Measurements from ENCODE around the gene PMPCA. TPM values are rescaled to one million over a fixed set of nuclear protein-coding genes. Genes with fewer than 3 reads are reported as not detected.

The PMPCA gene
- total and polyA plus RNA-seq, 3 donors from 2014 or later = 66.7 to 78.4 (median 69.8) TPM

GRCh38 chr9:136459425-136459824, 49.0 kb downstream of the PMPCA start:
- no peak for TF ChIP-seq POLR2A (IDR thresholded peaks at IDR 0.05)
- TF ChIP-seq, protein P1, sequence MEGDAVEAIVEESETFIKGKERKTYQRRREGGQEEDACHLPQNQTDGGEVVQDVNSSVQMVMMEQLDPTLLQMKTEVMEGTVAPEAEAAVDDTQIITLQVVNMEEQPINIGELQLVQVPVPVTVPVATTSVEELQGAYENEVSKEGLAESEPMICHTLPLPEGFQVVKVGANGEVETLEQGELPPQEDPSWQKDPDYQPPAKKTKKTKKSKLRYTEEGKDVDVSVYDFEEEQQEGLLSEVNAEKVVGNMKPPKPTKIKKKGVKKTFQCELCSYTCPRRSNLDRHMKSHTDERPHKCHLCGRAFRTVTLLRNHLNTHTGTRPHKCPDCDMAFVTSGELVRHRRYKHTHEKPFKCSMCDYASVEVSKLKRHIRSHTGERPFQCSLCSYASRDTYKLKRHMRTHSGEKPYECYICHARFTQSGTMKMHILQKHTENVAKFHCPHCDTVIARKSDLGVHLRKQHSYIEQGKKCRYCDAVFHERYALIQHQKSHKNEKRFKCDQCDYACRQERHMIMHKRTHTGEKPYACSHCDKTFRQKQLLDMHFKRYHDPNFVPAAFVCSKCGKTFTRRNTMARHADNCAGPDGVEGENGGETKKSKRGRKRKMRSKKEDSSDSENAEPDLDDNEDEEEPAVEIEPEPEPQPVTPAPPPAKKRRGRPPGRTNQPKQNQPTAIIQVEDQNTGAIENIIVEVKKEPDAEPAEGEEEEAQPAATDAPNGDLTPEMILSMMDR (IDR thresholded peaks at IDR 0.05) = no peak
- Histone ChIP-seq H3K9me3 (no peaks in the 10 kb centered on the region), H3K4me3 (no peak overlapping the region), H3K27ac (no peak overlapping the region), H3K36me3 (ENCODE audit: low read depth, missing control alignments) (peaks cover 7% of the 10 kb centered on the region), H3K27me3 (no peaks in the 10 kb centered on the region), H3K4me1 (no peaks in the 10 kb centered on the region)
- DNase-seq = no peak
- intact Hi-C loops (cut with DNase I; ENCODE audit: low total_unique reads) = no loop called here
- 92 to 96% methylated on average over 28 of the region's 28 CpGs for WGBS, 2 donors

GRCh38 chr9:136460772-136461325, 50.4 kb downstream of the PMPCA start:
- no peaks in the 10 kb centered on the region for H3K4me1 ChIP-seq
- DNase-seq = no peak
- no peaks in the 10 kb centered on the region for H3K9me3 ChIP-seq
- TF ChIP-seq POLR2A (IDR thresholded peaks at IDR 0.05) = no peak
- TF ChIP-seq, protein P1 (IDR thresholded peaks at IDR 0.05) = no peak
- intact Hi-C loops (cut with DNase I; ENCODE audit: low total_unique reads) = no loop called here
- H3K4me3 ChIP-seq = no peak overlapping the region
- no peak overlapping the region for H3K27ac ChIP-seq
- 95 to 96% methylated on average over 23 of the region's 23 CpGs for WGBS, 2 donors
- no peaks in the 10 kb centered on the region for H3K27me3 ChIP-seq
- peaks cover 7% of the 10 kb centered on the region for H3K36me3 ChIP-seq (ENCODE audit: low read depth, missing control alignments)

DNA sequence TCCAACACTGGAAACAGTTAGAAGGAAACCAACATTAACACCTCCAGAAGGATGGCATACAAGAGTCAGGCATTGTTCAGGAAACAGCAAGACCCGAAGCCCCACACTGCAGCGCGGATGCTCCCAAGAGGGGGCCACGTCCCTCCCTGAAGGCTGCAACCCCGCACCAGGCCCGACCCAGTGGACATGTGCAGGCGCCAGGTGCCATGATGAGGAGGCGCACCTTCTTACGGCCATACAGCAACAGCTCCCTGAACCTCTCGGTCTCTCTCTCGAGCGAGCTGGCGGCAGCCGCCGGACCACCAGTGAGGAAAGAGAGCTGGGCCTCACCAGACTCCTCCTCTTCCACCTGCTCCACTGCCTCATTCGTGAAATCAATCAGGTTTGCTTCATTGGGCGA, 52.2 kb downstream of the PMPCA start:
- WGBS, 2 donors = 67 to 92% methylated on average over 1 to 17 of the region's 17 CpGs
- H3K4me1 ChIP-seq = no peaks in the 10 kb centered on the region
- H3K9me3 ChIP-seq = no peaks in the 10 kb centered on the region
- intact Hi-C loops (cut with DNase I; ENCODE audit: low total_unique reads) = no loop called here
- no peak overlapping the region for H3K27ac ChIP-seq
- H3K27me3 ChIP-seq = no peaks in the 10 kb centered on the region
- DNase-seq = no peak
- no peak overlapping the region for H3K4me3 ChIP-seq
- peaks cover 7% of the 10 kb centered on the region for H3K36me3 ChIP-seq (ENCODE audit: low read depth, missing control alignments)
- TF ChIP-seq POLR2A (IDR thresholded peaks at IDR 0.05) = no peak
- TF ChIP-seq, protein P1 (IDR thresholded peaks at IDR 0.05) = no peak

DNA sequence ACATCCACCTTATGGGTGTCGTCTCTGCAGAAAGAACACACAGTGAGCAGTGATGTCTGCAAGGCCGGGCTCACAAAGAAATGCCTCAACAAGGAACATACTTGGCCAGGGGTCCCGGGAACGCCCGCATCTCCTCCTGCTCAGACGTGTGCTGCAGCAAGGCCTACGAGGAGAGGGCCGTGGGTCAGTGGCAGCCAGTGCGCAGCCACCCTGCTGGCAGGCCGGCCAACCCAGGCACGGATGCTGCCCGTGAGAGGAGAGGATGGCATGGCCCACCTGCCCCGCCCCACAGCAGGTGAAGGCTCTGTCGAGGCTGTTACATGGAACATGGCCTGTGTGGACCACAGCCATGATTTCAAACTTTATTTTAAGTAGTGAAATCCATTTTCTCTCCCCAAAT, 53.1 kb downstream of the PMPCA start:
- DNase-seq = no peak
- Histone ChIP-seq H3K27me3 (no peaks in the 10 kb centered on the region), H3K27ac (no peak overlapping the region), H3K4me3 (no peak overlapping the region), H3K4me1 (no peaks in the 10 kb centered on the region), H3K36me3 (ENCODE audit: low read depth, missing control alignments) (peaks cover 6% of the 10 kb centered on the region), H3K9me3 (no peaks in the 10 kb centered on the region)
- intact Hi-C loops (cut with DNase I; ENCODE audit: low total_unique reads) = no loop called here
- no peak for TF ChIP-seq POLR2A (IDR thresholded peaks at IDR 0.05)
- TF ChIP-seq, protein P1 (IDR thresholded peaks at IDR 0.05) = no peak
- WGBS, 2 donors = 91 to 94% methylated on average over 14 of the region's 14 CpGs

DNA sequence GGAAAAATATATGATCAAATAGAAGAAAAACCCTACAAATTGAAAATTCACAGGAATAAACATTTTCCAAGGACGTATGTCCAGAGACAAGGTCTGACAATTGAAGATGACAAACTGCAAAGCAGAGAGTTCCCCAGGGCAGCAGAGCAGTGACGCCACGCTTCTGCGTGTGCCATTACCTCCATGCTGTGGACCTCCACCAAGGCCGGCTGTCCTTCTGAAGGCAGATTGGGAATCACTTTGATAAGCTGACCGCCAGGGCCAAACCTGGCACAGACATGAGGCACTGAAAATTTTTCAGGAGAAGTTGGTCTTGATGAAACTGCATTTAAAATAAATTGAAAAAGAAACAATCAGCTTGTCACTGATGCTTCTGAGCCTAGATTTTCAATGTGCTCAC, 53.8 kb downstream of the PMPCA start:
- H3K27ac ChIP-seq = no peak overlapping the region
- no peaks in the 10 kb centered on the region for H3K36me3 ChIP-seq (ENCODE audit: low read depth, missing control alignments)
- H3K4me1 ChIP-seq = no peaks in the 10 kb centered on the region
- no peak overlapping the region for H3K4me3 ChIP-seq
- intact Hi-C loops (cut with DNase I; ENCODE audit: low total_unique reads) = no loop called here
- no peaks in the 10 kb centered on the region for H3K27me3 ChIP-seq
- no peak for DNase-seq
- WGBS, 2 donors = 85 to 91% methylated on average over 6 of the region's 6 CpGs
- H3K9me3 ChIP-seq = no peaks in the 10 kb centered on the region
- TF ChIP-seq POLR2A (IDR thresholded peaks at IDR 0.05) = no peak
- TF ChIP-seq, protein P1 (IDR thresholded peaks at IDR 0.05) = no peak

All from testis (tissue), 3 donors.